ENCODE results near the gene TNP2. TPM values are rescaled to one million over a fixed set of nuclear protein-coding genes. Genes with fewer than 3 reads are reported as not detected.

TNP2 gene
- total and polyA plus RNA-seq, 9 of the 15 experiments (the other 6 are each of a cell fraction or from before 2014, with no cell fraction given): not detected

DNA sequence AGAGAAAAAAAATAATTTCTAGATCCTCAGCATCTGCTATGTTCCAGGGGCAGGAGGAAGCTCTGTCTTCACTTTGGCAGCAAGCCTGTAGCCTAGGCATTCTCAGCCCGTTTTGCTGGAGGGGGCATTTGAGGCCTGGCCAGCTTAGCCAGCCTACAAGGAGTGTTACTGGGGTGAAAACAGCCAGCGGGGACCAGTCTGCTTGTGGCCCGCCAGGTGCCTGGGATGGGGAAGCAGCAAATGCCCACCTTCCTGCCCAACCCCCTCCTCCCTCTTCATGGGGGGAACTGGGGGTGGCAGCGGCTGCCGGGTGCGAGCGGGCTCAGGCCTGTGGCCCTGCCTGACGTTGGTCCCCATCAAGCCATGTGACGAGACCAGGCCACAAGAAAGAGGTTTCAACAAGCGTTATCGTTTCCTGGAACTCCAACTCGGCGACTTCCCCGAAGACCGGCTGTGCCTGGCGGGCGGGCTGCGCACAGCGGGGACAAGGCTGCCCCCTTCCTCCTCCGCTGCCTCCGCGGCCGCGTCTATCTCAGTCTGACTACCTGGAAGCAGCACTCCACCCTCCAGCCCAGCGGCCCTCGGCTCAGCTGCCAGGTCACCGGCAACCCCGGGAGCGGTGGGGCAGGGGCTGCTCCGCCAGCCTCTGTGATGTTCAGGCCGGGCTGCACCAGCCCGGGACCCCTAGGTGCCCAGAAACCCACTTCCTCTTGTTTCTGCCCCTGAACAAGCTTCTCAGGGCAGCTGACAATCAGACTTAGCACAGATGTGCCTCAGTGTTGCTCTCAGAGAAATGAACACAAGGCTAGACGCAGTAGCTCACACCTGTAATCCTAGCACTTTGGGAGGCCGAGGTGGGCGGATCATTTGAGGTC lies 36.0 kb downstream of the TNP2 start (continued):
- TF ChIP-seq, protein P1, sequence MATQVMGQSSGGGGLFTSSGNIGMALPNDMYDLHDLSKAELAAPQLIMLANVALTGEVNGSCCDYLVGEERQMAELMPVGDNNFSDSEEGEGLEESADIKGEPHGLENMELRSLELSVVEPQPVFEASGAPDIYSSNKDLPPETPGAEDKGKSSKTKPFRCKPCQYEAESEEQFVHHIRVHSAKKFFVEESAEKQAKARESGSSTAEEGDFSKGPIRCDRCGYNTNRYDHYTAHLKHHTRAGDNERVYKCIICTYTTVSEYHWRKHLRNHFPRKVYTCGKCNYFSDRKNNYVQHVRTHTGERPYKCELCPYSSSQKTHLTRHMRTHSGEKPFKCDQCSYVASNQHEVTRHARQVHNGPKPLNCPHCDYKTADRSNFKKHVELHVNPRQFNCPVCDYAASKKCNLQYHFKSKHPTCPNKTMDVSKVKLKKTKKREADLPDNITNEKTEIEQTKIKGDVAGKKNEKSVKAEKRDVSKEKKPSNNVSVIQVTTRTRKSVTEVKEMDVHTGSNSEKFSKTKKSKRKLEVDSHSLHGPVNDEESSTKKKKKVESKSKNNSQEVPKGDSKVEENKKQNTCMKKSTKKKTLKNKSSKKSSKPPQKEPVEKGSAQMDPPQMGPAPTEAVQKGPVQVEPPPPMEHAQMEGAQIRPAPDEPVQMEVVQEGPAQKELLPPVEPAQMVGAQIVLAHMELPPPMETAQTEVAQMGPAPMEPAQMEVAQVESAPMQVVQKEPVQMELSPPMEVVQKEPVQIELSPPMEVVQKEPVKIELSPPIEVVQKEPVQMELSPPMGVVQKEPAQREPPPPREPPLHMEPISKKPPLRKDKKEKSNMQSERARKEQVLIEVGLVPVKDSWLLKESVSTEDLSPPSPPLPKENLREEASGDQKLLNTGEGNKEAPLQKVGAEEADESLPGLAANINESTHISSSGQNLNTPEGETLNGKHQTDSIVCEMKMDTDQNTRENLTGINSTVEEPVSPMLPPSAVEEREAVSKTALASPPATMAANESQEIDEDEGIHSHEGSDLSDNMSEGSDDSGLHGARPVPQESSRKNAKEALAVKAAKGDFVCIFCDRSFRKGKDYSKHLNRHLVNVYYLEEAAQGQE (IDR thresholded peaks at IDR 0.05; ENCODE audit: borderline replicate concordance): peak; percentile 78
- TF ChIP-seq, protein P1 (CRISPR knock-in tag; IDR thresholded peaks at IDR 0.05; ENCODE audit: low read depth): peak; percentile 73; the same call in 1 of the 2 replicates
- TF ChIP-seq ZKSCAN3 (CRISPR knock-in tag; IDR thresholded peaks at IDR 0.05) (peak; percentile 37; the same call in 1 of the 2 replicates), KLF13 (tag; IDR thresholded peaks at IDR 0.05; ENCODE audit: borderline replicate concordance, low read depth) (no peak), MAFK (IDR thresholded peaks at IDR 0.05; ENCODE audit: low read length) (no peak), ARHGAP35 (IDR thresholded peaks at IDR 0.05; ENCODE audit: partially characterized antibody) (no peak), ZNF668 (CRISPR knock-in tag; IDR thresholded peaks at IDR 0.05) (peak; percentile 95), ATF7 (IDR thresholded peaks at IDR 0.05) (peak; percentile 74; the same call in 1 of the 2 replicates)
- TF ChIP-seq, protein P2, sequence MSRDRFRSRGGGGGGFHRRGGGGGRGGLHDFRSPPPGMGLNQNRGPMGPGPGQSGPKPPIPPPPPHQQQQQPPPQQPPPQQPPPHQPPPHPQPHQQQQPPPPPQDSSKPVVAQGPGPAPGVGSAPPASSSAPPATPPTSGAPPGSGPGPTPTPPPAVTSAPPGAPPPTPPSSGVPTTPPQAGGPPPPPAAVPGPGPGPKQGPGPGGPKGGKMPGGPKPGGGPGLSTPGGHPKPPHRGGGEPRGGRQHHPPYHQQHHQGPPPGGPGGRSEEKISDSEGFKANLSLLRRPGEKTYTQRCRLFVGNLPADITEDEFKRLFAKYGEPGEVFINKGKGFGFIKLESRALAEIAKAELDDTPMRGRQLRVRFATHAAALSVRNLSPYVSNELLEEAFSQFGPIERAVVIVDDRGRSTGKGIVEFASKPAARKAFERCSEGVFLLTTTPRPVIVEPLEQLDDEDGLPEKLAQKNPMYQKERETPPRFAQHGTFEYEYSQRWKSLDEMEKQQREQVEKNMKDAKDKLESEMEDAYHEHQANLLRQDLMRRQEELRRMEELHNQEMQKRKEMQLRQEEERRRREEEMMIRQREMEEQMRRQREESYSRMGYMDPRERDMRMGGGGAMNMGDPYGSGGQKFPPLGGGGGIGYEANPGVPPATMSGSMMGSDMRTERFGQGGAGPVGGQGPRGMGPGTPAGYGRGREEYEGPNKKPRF (IDR thresholded peaks at IDR 0.05; ENCODE audit: low read depth, low read length): no peak
- TF ChIP-seq, protein P3, sequence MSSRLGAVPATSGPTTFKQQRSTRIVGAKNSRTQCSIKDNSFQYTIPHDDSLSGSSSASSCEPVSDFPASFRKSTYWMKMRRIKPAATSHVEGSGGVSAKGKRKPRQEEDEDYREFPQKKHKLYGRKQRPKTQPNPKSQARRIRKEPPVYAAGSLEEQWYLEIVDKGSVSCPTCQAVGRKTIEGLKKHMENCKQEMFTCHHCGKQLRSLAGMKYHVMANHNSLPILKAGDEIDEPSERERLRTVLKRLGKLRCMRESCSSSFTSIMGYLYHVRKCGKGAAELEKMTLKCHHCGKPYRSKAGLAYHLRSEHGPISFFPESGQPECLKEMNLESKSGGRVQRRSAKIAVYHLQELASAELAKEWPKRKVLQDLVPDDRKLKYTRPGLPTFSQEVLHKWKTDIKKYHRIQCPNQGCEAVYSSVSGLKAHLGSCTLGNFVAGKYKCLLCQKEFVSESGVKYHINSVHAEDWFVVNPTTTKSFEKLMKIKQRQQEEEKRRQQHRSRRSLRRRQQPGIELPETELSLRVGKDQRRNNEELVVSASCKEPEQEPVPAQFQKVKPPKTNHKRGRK (tag; IDR thresholded peaks at IDR 0.05): peak; percentile 72; the same call in 1 of the 2 replicates
- TF ChIP-seq, protein P4, sequence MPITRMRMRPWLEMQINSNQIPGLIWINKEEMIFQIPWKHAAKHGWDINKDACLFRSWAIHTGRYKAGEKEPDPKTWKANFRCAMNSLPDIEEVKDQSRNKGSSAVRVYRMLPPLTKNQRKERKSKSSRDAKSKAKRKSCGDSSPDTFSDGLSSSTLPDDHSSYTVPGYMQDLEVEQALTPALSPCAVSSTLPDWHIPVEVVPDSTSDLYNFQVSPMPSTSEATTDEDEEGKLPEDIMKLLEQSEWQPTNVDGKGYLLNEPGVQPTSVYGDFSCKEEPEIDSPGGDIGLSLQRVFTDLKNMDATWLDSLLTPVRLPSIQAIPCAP (CRISPR knock-in tag; IDR thresholded peaks at IDR 0.05; ENCODE audit: borderline replicate concordance): no peak
- TF ChIP-seq, protein P5, sequence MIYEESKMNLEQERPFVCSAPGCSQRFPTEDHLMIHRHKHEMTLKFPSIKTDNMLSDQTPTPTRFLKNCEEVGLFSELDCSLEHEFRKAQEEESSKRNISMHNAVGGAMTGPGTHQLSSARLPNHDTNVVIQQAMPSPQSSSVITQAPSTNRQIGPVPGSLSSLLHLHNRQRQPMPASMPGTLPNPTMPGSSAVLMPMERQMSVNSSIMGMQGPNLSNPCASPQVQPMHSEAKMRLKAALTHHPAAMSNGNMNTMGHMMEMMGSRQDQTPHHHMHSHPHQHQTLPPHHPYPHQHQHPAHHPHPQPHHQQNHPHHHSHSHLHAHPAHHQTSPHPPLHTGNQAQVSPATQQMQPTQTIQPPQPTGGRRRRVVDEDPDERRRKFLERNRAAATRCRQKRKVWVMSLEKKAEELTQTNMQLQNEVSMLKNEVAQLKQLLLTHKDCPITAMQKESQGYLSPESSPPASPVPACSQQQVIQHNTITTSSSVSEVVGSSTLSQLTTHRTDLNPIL (CRISPR knock-in tag; IDR thresholded peaks at IDR 0.05): no peak

Measured in K562 (cell line).